PC-9 (cell line): ENCODE measurements around the gene LRRC7. TPM values are rescaled to one million over a fixed set of nuclear protein-coding genes. Genes with fewer than 3 reads are reported as not detected.

Experiments
- BruUV-seq: library from RNA; stranded (reverse); fragments of 400-500 nt; replicated peaks from 2 replicates; lab custom pipeline; 2021; lab: Mats Ljungman, UMichigan
- CTCF ChIA-PET: fragments of 300-600 bp; sonication (Branson Sonifier 250); formaldehyde crosslinking; loops from one replicate; lab custom pipeline; 2022; ENCODE audit warnings: antibody characterized with exemption; lab: Charles Lee
- POLR2A ChIA-PET: fragments of 300-600 bp; sonication (Branson Sonifier 250); formaldehyde crosslinking; loops from one replicate; lab custom pipeline; 2022; ENCODE audit warnings: antibody characterized with exemption; ENCODE audit not compliant: unreplicated experiment; lab: Charles Lee
- DNase-seq, 2 experiments: peaks; one replicate each; pipeline versions ENCODE4 v3.0.0 to v3.0.0-alpha.2; 2015 to 2022; ENCODE audit warnings: mixed read lengths in 1 of 2
- H2AFZ ChIP-seq: fragments of 200-600 bp; sonication (generic); 2 replicates; pipeline ENCODE4 v1.8.1; 2017; ENCODE audit warnings: antibody characterized with exemption
- H3F3A ChIP-seq: fragments of 200-600 bp; sonication (generic); 2 replicates; pipeline ENCODE4 v1.8.1; 2017; ENCODE audit warnings: antibody characterized with exemption, mild to moderate bottlenecking, low read depth; ENCODE audit not compliant: insufficient read depth
- H3K27ac ChIP-seq: fragments of 200-600 bp; sonication (generic); 2 replicates; pipeline ENCODE4 v1.6.1; 2016; ENCODE audit warnings: mixed run types
- H3K27me3 ChIP-seq: fragments of 200-600 bp; sonication (generic); 2 replicates; pipeline ENCODE4 v1.6.1; 2016; ENCODE audit warnings: low read depth, mixed run types; ENCODE audit not compliant: insufficient read depth
- H3K36me3 ChIP-seq: fragments of 200-600 bp; sonication (generic); 2 replicates; pipeline ENCODE4 v1.6.1; 2016; ENCODE audit warnings: low read depth, mixed run types
- H3K4me1 ChIP-seq: fragments of 200-600 bp; sonication (generic); replicated peaks from 2 replicates; pipeline ENCODE4 v1.6.1; 2016; ENCODE audit warnings: mixed run types; ENCODE audit not compliant: insufficient read depth
- H3K4me2 ChIP-seq: fragments of 200-600 bp; sonication (generic); 2 replicates; pipeline ENCODE4 v1.6.1; 2017; ENCODE audit warnings: mixed run types
- H3K4me3 ChIP-seq: fragments of 200-600 bp; sonication (generic); 2 replicates; pipeline ENCODE4 v1.6.1; 2016; ENCODE audit warnings: mixed run types
- H3K79me2 ChIP-seq: fragments of 200-600 bp; sonication (generic); 2 replicates; pipeline ENCODE4 v1.6.1; 2017; ENCODE audit warnings: low read depth, mixed run types
- H3K9me2 ChIP-seq: fragments of 200-600 bp; sonication (generic); 2 replicates; pipeline ENCODE4 v1.8.1; 2017; ENCODE audit warnings: mild to moderate bottlenecking; ENCODE audit not compliant: insufficient read depth
- H3K9me3 ChIP-seq: fragments of 200-600 bp; sonication (generic); 2 replicates; pipeline ENCODE4 v1.8.1; 2016; ENCODE audit warnings: low read depth; ENCODE audit not compliant: insufficient read depth
- H4K20me1 ChIP-seq: fragments of 200-600 bp; sonication (generic); 2 replicates; pipeline ENCODE4 v1.8.1; 2017; ENCODE audit not compliant: insufficient read depth
- EZH2 ChIP-seq: fragments of 200-600 bp; sonication (generic); IDR thresholded peaks from 2 replicates; pipeline ENCODE4 v1.8.0; 2017; ENCODE audit warnings: antibody characterized with exemption, low read depth
- intact Hi-C: fragments of 100-400 bp; cut with micrococcal nuclease; formaldehyde crosslinking; loops from one replicate; pipeline ENCODE4 v1.10.0; 2022; ENCODE audit not compliant: unreplicated experiment
- total RNA-seq: library from RNA; stranded (reverse); gene quantifications from 2 replicates; pipeline ENCODE4 v1.2.3, GENCODE V29; 2021
- TF ChIP-seq, protein P1 (sequence below): fragments of 200-600 bp; sonication (generic); conservative IDR thresholded peaks from 2 replicates; pipeline ENCODE4 v1.6.1; 2017; ENCODE audit warnings: mixed run types, antibody characterized with exemption, mild to moderate bottlenecking, moderate library complexity

The LRRC7 gene
- total RNA-seq, 1 experiment from 2014 or later, result not detected

DNA sequence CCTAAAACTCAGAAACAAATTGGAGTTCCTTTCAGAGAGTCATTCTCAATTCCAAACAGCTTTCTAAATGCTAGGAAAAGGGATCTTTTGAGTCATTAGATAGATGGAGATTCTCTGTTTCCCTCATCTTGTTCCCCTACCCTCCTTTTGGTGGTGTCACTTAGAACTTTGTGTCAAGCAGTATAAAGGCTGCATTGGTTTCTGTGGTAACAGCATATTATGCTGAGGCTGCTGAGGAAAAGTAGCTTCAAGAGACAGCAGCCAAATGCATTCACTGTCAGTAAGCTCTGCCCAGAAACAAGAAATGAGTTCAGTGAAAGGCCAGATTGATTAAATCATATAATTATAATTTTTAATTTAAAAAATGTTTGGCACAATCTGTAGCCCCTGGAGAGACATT lies 493.5 kb downstream of the LRRC7 start:
- no peaks in the 10 kb centered on the region for H3K27me3 ChIP-seq
- no peak overlapping the region for H2AFZ ChIP-seq
- no peak for DNase-seq
- no peak overlapping the region for H3K4me3 ChIP-seq
- CTCF ChIA-PET, result no interaction called here
- H3K4me2 ChIP-seq, result no peak overlapping the region
- H3K4me1 ChIP-seq, result no peaks in the 10 kb centered on the region
- H3K36me3 ChIP-seq, result no peaks in the 10 kb centered on the region
- POLR2A ChIA-PET, result no interaction called here
- H3K9me3 ChIP-seq, result no peaks in the 10 kb centered on the region
- no peaks in the 10 kb centered on the region for H3F3A ChIP-seq
- H3K9me2 ChIP-seq, result no peaks in the 10 kb centered on the region
- TF ChIP-seq EZH2, result no peak
- TF ChIP-seq, protein P1, sequence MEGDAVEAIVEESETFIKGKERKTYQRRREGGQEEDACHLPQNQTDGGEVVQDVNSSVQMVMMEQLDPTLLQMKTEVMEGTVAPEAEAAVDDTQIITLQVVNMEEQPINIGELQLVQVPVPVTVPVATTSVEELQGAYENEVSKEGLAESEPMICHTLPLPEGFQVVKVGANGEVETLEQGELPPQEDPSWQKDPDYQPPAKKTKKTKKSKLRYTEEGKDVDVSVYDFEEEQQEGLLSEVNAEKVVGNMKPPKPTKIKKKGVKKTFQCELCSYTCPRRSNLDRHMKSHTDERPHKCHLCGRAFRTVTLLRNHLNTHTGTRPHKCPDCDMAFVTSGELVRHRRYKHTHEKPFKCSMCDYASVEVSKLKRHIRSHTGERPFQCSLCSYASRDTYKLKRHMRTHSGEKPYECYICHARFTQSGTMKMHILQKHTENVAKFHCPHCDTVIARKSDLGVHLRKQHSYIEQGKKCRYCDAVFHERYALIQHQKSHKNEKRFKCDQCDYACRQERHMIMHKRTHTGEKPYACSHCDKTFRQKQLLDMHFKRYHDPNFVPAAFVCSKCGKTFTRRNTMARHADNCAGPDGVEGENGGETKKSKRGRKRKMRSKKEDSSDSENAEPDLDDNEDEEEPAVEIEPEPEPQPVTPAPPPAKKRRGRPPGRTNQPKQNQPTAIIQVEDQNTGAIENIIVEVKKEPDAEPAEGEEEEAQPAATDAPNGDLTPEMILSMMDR, result no peak
- no peaks in the 10 kb centered on the region; the same call in 1 of the 2 replicates for H4K20me1 ChIP-seq
- intact Hi-C loops, result no loop called here
- H3K27ac ChIP-seq, result no peak overlapping the region
- no TSS peak for BruUV-seq
- no peaks in the 10 kb centered on the region for H3K79me2 ChIP-seq

GRCh38 chr1:70063861-70064260 lies 496.1 kb downstream of the LRRC7 start:
- no peaks in the 10 kb centered on the region for H3F3A ChIP-seq
- intact Hi-C loops, result no loop called here
- no TSS peak for BruUV-seq
- ChIA-PET POLR2A (no interaction called here), CTCF (no interaction called here)
- H3K27me3 ChIP-seq, result no peaks in the 10 kb centered on the region
- H3K79me2 ChIP-seq, result no peaks in the 10 kb centered on the region
- H3K4me3 ChIP-seq, result no peak overlapping the region
- no peaks in the 10 kb centered on the region for H3K36me3 ChIP-seq
- no peak overlapping the region for H3K27ac ChIP-seq
- H4K20me1 ChIP-seq, result no peaks in the 10 kb centered on the region; the same call in 1 of the 2 replicates
- H2AFZ ChIP-seq, result no peak overlapping the region
- H3K4me2 ChIP-seq, result no peak overlapping the region
- no peak for DNase-seq
- H3K9me2 ChIP-seq, result 0 out of 2 replicates have a peak, but pooled peaks cover 4% of the 10 kb centered on the region
- no peaks in the 10 kb centered on the region for H3K4me1 ChIP-seq
- H3K9me3 ChIP-seq, result no peaks in the 10 kb centered on the region; the same call in 1 of the 2 replicates
- TF ChIP-seq, protein P1, result no peak
- TF ChIP-seq EZH2, result no peak

DNA sequence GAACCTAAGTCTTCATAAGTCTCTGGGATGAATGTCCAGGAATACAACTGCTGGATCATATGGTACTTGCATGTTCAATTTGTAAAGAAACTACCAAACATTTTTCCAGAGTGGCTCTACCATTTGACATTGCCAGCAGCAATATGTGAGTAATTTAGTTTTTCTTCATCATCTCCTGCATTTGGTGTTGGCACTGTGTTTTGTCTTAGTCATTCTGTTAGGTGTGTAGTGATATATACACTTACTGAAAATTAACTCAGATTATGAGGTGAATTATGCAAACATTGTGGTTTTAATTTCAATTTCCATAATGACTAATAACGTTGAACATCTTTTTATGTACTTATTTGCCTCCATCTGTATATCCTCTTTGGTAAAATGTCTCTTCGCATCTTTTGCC lies 499.0 kb downstream of the LRRC7 start:
- POLR2A ChIA-PET, result no interaction called here
- Histone ChIP-seq H3K79me2 (no peaks in the 10 kb centered on the region), H3K9me3 (no peaks in the 10 kb centered on the region; the same call in 1 of the 2 replicates), H3K27ac (no peak overlapping the region), H3K9me2 (0 out of 2 replicates have a peak, but pooled peaks cover 4% of the 10 kb centered on the region), H3K4me1 (no peaks in the 10 kb centered on the region), H3K36me3 (no peaks in the 10 kb centered on the region), H3F3A (no peaks in the 10 kb centered on the region), H3K4me3 (no peak overlapping the region), H3K4me2 (no peak overlapping the region), H3K27me3 (no peaks in the 10 kb centered on the region), H2AFZ (no peak overlapping the region), H4K20me1 (no peaks in the 10 kb centered on the region; the same call in 1 of the 2 replicates)
- no peak for DNase-seq
- BruUV-seq, result no TSS peak
- CTCF ChIA-PET, result no interaction called here
- intact Hi-C loops, result no loop called here
- no peak for TF ChIP-seq EZH2
- TF ChIP-seq, protein P1, result no peak
